MM.1S (cell line): Measurements from ENCODE around the gene KAT2B.

ENCODE experiments used
- DNase-seq: peaks from one replicate; pipeline ENCODE4 v3.0.0-alpha.2; 2015
- H2AFZ ChIP-seq: fragments of 300-600 bp; sonication (generic); 2 replicates; pipeline ENCODE4 v1.6.0; 2016; ENCODE audit warnings: antibody characterized with exemption, low read length
- H3F3A ChIP-seq: fragments of 300-600 bp; sonication (generic); 2 replicates; pipeline ENCODE4 v1.6.1; 2016; ENCODE audit warnings: mild to moderate bottlenecking, antibody characterized with exemption, low read length, moderate library complexity, mixed read lengths; ENCODE audit not compliant: insufficient read depth
- H3K27ac ChIP-seq: fragments of 300-600 bp; sonication (generic); 2 replicates; pipeline ENCODE4 v1.5.1; 2016; ENCODE audit warnings: mild to moderate bottlenecking, low read length
- H3K27me3 ChIP-seq: fragments of 300-600 bp; sonication (generic); replicated peaks from 2 replicates; pipeline ENCODE4 v1.6.0; 2016; ENCODE audit warnings: low read length; ENCODE audit not compliant: insufficient read depth
- H3K36me3 ChIP-seq: fragments of 300-600 bp; sonication (generic); replicated peaks from 2 replicates; pipeline ENCODE4 v1.6.1; 2016; ENCODE audit warnings: mild to moderate bottlenecking, low read length, mixed read lengths; ENCODE audit not compliant: insufficient read depth
- H3K4me1 ChIP-seq: fragments of 300-600 bp; sonication (generic); 2 replicates; pipeline ENCODE4 v1.6.1; 2016; ENCODE audit warnings: low read length, mixed read lengths
- H3K4me2 ChIP-seq: fragments of 300-600 bp; sonication (generic); 2 replicates; pipeline ENCODE4 v1.6.0; 2016; ENCODE audit warnings: low read depth, low read length
- H3K4me3 ChIP-seq: fragments of 300-600 bp; sonication (generic); 2 replicates; pipeline ENCODE4 v1.5.1; 2016; ENCODE audit warnings: low read length, mixed read lengths
- H3K79me2 ChIP-seq: fragments of 300-600 bp; sonication (generic); 2 replicates; pipeline ENCODE4 v1.6.1; 2016; ENCODE audit warnings: mixed run types, low read length, mixed read lengths
- H3K9ac ChIP-seq: fragments of 300-600 bp; sonication (generic); 2 replicates; pipeline ENCODE4 v1.6.1; 2016; ENCODE audit warnings: low read length, mixed read lengths
- H3K9me2 ChIP-seq: fragments of 300-600 bp; sonication (generic); replicated peaks from 2 replicates; pipeline ENCODE4 v1.6.1; 2016; ENCODE audit warnings: mild to moderate bottlenecking, low read length, mixed read lengths; ENCODE audit not compliant: insufficient read depth
- H3K9me3 ChIP-seq: fragments of 300-600 bp; sonication (generic); replicated peaks from 2 replicates; pipeline ENCODE4 v1.6.1; 2016; ENCODE audit warnings: mild to moderate bottlenecking, low read length, mixed read lengths; ENCODE audit not compliant: insufficient read depth
- H4K20me1 ChIP-seq: fragments of 300-600 bp; sonication (generic); 2 replicates; pipeline ENCODE4 v1.6.1; 2016; ENCODE audit warnings: mild to moderate bottlenecking, low read length, moderate library complexity, mixed read lengths; ENCODE audit not compliant: insufficient read depth
- EZH2 ChIP-seq: fragments of 300-600 bp; sonication (generic); optimal IDR thresholded peaks from 2 replicates; pipeline ENCODE3; 2017; ENCODE audit warnings: low read depth, mild to moderate bottlenecking, antibody characterized with exemption, low read length, mixed read lengths
- EZH2phosphoT487 ChIP-seq: fragments of 300-600 bp; sonication (generic); IDR thresholded peaks from 2 replicates; pipeline ENCODE4 v1.6.1; 2018; ENCODE audit warnings: antibody characterized with exemption, low read length
- TF ChIP-seq, protein P1 (sequence below): fragments of 300-600 bp; sonication (generic); IDR thresholded peaks from 2 replicates; pipeline ENCODE4 v1.5.1; 2016; ENCODE audit warnings: antibody characterized with exemption, low read length, mixed read lengths

The KAT2B gene

DNA sequence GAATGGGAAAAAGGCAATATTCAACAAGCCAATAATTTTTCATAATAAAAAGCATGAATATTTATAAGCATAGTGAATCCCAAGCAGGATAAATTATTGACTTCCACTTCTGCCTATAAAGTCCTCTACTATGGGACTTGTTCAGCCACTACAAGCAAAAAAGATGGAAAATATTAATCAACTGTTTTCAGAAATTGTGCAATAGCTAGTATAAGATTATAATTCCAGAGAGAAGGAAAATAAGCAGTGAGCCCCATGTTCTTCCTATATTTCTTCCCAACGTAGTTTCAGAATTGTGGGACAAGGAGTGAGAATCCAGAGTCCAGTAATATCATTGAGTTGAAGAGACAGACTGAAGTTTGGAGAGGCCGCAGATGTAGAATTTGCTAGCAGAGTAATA lies 121.5 kb downstream of the KAT2B start:
- no peak for TF ChIP-seq EZH2phosphoT487
- TF ChIP-seq, protein P1, sequence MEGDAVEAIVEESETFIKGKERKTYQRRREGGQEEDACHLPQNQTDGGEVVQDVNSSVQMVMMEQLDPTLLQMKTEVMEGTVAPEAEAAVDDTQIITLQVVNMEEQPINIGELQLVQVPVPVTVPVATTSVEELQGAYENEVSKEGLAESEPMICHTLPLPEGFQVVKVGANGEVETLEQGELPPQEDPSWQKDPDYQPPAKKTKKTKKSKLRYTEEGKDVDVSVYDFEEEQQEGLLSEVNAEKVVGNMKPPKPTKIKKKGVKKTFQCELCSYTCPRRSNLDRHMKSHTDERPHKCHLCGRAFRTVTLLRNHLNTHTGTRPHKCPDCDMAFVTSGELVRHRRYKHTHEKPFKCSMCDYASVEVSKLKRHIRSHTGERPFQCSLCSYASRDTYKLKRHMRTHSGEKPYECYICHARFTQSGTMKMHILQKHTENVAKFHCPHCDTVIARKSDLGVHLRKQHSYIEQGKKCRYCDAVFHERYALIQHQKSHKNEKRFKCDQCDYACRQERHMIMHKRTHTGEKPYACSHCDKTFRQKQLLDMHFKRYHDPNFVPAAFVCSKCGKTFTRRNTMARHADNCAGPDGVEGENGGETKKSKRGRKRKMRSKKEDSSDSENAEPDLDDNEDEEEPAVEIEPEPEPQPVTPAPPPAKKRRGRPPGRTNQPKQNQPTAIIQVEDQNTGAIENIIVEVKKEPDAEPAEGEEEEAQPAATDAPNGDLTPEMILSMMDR, result no peak
- no peak for TF ChIP-seq EZH2
- Histone ChIP-seq H3K79me2 (no peaks in the 10 kb centered on the region), H2AFZ (no peak overlapping the region), H3K9ac (no peak overlapping the region), H3K4me1 (no peaks in the 10 kb centered on the region), H4K20me1 (no peaks in the 10 kb centered on the region), H3F3A (no peaks in the 10 kb centered on the region), H3K27ac (no peak overlapping the region), H3K9me3 (no peaks in the 10 kb centered on the region), H3K4me3 (no peak overlapping the region), H3K36me3 (peaks cover 4% of the 10 kb centered on the region; the same call in 1 of the 2 replicates), H3K27me3 (no peaks in the 10 kb centered on the region), H3K4me2 (no peak overlapping the region), H3K9me2 (no peaks in the 10 kb centered on the region)
- DNase-seq, result no peak

DNA sequence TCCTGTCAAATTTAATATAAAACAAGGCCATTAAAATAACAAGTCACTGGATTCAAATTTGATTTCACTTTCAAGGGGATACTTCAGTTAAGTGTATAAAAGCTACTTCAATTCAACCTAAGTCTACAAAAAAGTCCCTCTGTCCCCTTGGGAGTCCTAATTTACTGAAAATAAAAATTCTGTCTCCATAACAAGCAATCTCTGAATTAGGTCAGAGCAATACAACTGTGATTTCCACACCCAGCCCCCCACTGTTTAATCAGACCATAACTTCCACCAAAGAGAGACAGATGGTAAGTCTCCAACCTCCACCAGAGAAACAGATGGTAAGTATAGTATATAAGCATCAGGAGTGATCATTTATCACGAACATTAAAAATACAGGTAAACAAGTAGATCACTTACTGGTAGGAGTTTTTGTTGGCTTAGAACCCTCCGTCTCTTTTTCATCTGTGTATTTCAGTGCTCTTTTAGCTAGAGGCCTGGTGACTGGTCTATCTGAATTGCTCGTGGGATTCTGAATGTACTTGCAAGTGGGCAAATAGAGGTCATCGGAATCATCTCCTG lies 133.7 kb downstream of the KAT2B start:
- Histone ChIP-seq H3K9me2 (no peaks in the 10 kb centered on the region), H3K4me1 (no peaks in the 10 kb centered on the region), H3K36me3 (no peaks in the 10 kb centered on the region; the same call in 1 of the 2 replicates), H2AFZ (no peak overlapping the region), H3K4me2 (no peak overlapping the region), H3K9ac (no peak overlapping the region), H3K27me3 (no peaks in the 10 kb centered on the region), H3K79me2 (no peaks in the 10 kb centered on the region), H3K4me3 (no peak overlapping the region), H3K9me3 (no peaks in the 10 kb centered on the region), H3F3A (no peaks in the 10 kb centered on the region), H4K20me1 (no peaks in the 10 kb centered on the region), H3K27ac (no peak overlapping the region)
- no peak for DNase-seq
- TF ChIP-seq EZH2phosphoT487, result no peak
- TF ChIP-seq, protein P1, result no peak
- TF ChIP-seq EZH2, result no peak

DNA sequence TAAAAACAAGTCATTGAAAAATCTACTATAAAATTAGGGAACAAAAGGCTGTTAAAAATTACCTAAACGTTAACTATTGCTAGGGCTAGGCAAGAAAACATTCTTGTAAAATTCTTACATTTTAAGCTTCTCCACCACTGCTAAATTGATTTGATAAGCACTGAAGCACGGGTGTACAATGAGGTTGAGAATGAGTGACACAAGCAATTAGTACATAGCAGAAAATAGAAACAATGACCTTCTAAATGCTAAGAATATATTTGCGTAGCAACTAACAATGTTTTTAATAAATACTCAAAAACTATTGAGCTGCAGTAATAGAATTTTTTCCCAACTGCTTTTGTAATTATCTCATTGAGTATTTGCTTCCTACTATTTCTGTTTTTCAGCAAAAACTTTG lies 141.0 kb downstream of the KAT2B start:
- H3K9me3 ChIP-seq, result no peaks in the 10 kb centered on the region
- TF ChIP-seq, protein P1, result no peak
- TF ChIP-seq EZH2 (no peak), EZH2phosphoT487 (no peak)
- H3K4me3 ChIP-seq, result no peak overlapping the region
- no peaks in the 10 kb centered on the region for H3K27me3 ChIP-seq
- H4K20me1 ChIP-seq, result no peaks in the 10 kb centered on the region
- H3K27ac ChIP-seq, result no peak overlapping the region
- H3K79me2 ChIP-seq, result peaks cover 28% of the 10 kb centered on the region
- no peak overlapping the region for H3K4me2 ChIP-seq
- peaks cover 4% of the 10 kb centered on the region; the same call in 1 of the 2 replicates for H3K4me1 ChIP-seq
- DNase-seq, result no peak
- no peaks in the 10 kb centered on the region for H3K9me2 ChIP-seq
- peaks cover 4% of the 10 kb centered on the region; the same call in 1 of the 2 replicates for H3K36me3 ChIP-seq
- H3K9ac ChIP-seq, result no peak overlapping the region
- H2AFZ ChIP-seq, result no peak overlapping the region
- H3F3A ChIP-seq, result peaks cover 9% of the 10 kb centered on the region
